Vagina (tissue), 2 donors: ENCODE measurements around the gene FRMD4A. TPM values are rescaled to one million over a fixed set of nuclear protein-coding genes. Genes with fewer than 3 reads are reported as not detected.

Experiments used
- DNase-seq, 2 donors: peaks; one replicate each; pipeline ENCODE4 v3.0.0-alpha.2; 2017; ENCODE audit errors: extremely low spot score in 2 of 2
- H3K27ac ChIP-seq: fragments of 200-600 bp; sonication (generic); one replicate; pipeline ENCODE4 v1.5.1; 2019
- H3K27me3 ChIP-seq: fragments of 200-600 bp; sonication (generic); one replicate; pipeline ENCODE4 v1.5.1; 2019
- H3K36me3 ChIP-seq, 2 donors: fragments of 200-600 bp; sonication (generic); one replicate each; pipeline ENCODE4 v1.5.1; 2017 to 2019
- H3K4me1 ChIP-seq: fragments of 200-600 bp; sonication (generic); one replicate; pipeline ENCODE4 v1.5.1; 2019
- H3K4me3 ChIP-seq, 2 donors: fragments of 200-600 bp; sonication (generic); 1 replicate in 1 of 2; 2 replicates in 1 of 2; pipeline ENCODE4 v1.5.1; 2016 to 2019
- H3K9me3 ChIP-seq: fragments of 200-600 bp; sonication (generic); one replicate; pipeline ENCODE4 v1.5.1; 2019
- POLR2A ChIP-seq, 2 donors: fragments of 450-650 bp; IDR thresholded peaks; one replicate each; pipeline ENCODE4 v1.6.1; 2017; ENCODE audit warnings: antibody characterized with exemption in 2 of 2, mild to moderate bottlenecking in 2 of 2, moderate library complexity in 2 of 2
- POLR2AphosphoS5 ChIP-seq, 2 donors: sonication (generic); formaldehyde crosslinking; IDR thresholded peaks; one replicate each; pipeline ENCODE4 v1.9.0; 2017; ENCODE audit warnings: antibody characterized with exemption in 2 of 2, mild to moderate bottlenecking in 2 of 2, low read depth in 1 of 2; ENCODE audit not compliant: insufficient read depth in 1 of 2
- intact Hi-C: fragments of 100-400 bp; cut with DNase I; formaldehyde crosslinking; loops from one replicate; pipeline ENCODE4 v1.15.1; 2023
- total RNA-seq: library from RNA; depleted of rRNA; stranded (reverse); fragments of >200 nt; gene quantifications from one replicate; pipeline ENCODE4 v1.2.3, GENCODE V29; 2016
- TF ChIP-seq, protein P1 (sequence below), 3 experiments: fragments of 450-650 bp in 2 of 3; fragments of 200-600 bp in 1 of 3; sonication (generic) in 1 of 3; IDR thresholded peaks; one replicate each; pipeline ENCODE4 v1.5.1; 2017 to 2019; ENCODE audit warnings: antibody characterized with exemption in 3 of 3, mild to moderate bottlenecking in 2 of 3, moderate library complexity in 2 of 3

The FRMD4A gene
- total RNA-seq, 1 donor from 2014 or later, result 24.8 TPM

DNA sequence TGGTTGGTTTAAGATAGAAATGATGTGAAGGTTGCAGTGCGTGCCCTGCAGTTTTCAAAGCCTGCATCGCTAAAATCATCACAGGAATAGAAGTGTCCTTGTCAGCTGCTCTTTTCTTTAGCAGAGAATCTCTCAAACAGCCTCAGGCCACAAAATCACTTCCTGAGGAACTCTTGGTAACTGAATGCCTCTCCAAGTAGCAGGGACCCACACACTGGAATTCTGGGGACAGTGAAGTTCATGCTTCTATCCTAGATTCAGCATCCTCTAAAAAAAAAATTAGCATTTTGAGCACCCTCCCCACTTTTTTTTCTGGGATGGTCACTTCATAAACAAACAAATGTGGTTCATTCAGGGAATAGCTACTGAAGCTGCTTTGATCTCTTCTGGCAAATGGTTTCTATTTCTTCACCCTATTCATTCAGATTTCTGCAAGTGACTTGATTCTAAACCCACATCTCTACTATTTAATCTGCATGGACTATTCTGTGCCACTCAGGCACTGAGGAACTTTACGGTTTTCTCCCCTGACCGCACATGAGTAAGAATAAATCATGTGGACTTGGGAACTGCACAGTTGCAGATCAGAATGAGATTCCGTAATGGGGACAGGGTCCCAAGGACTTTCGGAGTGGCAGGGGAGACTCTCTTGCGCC is 306.9 kb downstream of the FRMD4A start:
- no peaks in the 10 kb centered on the region for H3K36me3 ChIP-seq
- H3K27me3 ChIP-seq, result no peaks in the 10 kb centered on the region
- no peak overlapping the region for H3K27ac ChIP-seq
- H3K4me3 ChIP-seq, result peak overlapping the region in 1 of 2 donors; percentile 13
- no peak for TF ChIP-seq POLR2AphosphoS5 (IDR thresholded peaks at IDR 0.05; ENCODE audit: insufficient read depth in 1 of 2, low read depth in 1 of 2)
- no peak for TF ChIP-seq POLR2A (IDR thresholded peaks at IDR 0.05)
- TF ChIP-seq, protein P1, sequence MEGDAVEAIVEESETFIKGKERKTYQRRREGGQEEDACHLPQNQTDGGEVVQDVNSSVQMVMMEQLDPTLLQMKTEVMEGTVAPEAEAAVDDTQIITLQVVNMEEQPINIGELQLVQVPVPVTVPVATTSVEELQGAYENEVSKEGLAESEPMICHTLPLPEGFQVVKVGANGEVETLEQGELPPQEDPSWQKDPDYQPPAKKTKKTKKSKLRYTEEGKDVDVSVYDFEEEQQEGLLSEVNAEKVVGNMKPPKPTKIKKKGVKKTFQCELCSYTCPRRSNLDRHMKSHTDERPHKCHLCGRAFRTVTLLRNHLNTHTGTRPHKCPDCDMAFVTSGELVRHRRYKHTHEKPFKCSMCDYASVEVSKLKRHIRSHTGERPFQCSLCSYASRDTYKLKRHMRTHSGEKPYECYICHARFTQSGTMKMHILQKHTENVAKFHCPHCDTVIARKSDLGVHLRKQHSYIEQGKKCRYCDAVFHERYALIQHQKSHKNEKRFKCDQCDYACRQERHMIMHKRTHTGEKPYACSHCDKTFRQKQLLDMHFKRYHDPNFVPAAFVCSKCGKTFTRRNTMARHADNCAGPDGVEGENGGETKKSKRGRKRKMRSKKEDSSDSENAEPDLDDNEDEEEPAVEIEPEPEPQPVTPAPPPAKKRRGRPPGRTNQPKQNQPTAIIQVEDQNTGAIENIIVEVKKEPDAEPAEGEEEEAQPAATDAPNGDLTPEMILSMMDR (IDR thresholded peaks at IDR 0.05), result no peak
- no peaks in the 10 kb centered on the region for H3K9me3 ChIP-seq
- peaks cover 3% of the 10 kb centered on the region for H3K4me1 ChIP-seq
- no peak for DNase-seq
- intact Hi-C loops, result no loop called here

DNA sequence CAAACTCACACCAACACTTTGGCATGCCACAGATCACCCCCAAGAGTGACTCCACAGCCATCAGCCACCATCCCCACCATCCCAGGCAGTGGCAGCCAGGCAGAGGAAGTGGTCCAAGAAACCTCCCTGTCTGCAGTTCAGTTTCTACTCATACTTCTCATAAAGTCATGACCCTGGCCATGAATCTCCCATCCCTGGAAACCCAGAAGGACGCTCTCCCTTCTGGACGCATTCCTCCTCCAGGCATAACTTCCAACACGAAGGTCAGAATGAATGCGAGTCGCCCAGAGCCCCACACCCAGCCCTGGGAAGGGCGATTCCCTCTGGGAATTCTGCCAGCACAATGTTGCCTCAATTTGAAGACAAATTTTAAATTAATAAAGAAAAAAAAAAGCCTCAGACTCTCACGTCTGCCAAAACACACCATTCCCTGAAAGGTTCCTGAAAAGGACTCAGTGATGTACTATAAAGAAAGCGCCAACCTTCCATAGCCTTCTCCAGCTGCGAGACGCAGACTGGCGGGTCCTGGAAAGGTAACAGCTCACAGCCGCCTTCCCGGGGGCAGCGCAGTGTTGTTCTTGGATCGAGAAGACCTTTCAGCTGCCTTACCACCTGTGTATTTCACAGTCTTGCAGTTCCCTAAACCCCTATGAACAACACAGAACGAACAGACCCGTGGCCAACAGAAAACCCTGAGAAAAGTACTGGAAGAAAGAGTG is 307.6 kb downstream of the FRMD4A start:
- Histone ChIP-seq H3K4me1 (peaks cover 4% of the 10 kb centered on the region), H3K9me3 (no peaks in the 10 kb centered on the region), H3K27ac (no peak overlapping the region), H3K27me3 (no peaks in the 10 kb centered on the region), H3K4me3 (peak overlapping the region in 1 of 2 donors; percentile 13), H3K36me3 (no peaks in the 10 kb centered on the region)
- TF ChIP-seq POLR2AphosphoS5 (IDR thresholded peaks at IDR 0.05; ENCODE audit: insufficient read depth in 1 of 2, low read depth in 1 of 2) (no peak), POLR2A (IDR thresholded peaks at IDR 0.05) (no peak)
- TF ChIP-seq, protein P1 (IDR thresholded peaks at IDR 0.05), result no peak
- intact Hi-C loops, result no loop called here
- DNase-seq, result no peak

DNA sequence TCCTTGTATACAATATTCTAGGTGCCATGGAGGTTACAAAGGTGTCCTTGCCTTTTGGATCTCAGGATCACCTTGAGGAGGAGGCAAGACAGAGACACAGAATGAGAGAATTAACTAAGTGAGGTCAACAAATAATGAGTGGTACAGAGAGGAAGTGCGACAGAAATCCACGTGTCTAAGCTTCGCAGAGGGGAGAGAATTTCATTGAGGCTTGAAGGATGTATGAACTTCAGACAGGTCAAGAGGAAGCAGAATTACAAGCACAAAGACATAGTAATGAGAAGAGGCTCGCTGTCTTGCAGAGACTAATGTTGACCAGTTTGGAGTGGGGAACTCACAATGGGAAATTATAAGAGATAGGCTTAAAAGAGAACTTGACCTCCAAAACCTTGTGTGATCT is 308.7 kb downstream of the FRMD4A start:
- no peak for DNase-seq
- no peaks in the 10 kb centered on the region for H3K36me3 ChIP-seq
- H3K4me1 ChIP-seq, result peaks cover 11% of the 10 kb centered on the region
- no peak overlapping the region for H3K4me3 ChIP-seq
- TF ChIP-seq POLR2A (IDR thresholded peaks at IDR 0.05), result no peak
- TF ChIP-seq POLR2AphosphoS5 (IDR thresholded peaks at IDR 0.05; ENCODE audit: insufficient read depth in 1 of 2, low read depth in 1 of 2), result no peak
- TF ChIP-seq, protein P1 (IDR thresholded peaks at IDR 0.05), result no peak
- no peak overlapping the region for H3K27ac ChIP-seq
- no peaks in the 10 kb centered on the region for H3K9me3 ChIP-seq
- no peaks in the 10 kb centered on the region for H3K27me3 ChIP-seq
- intact Hi-C loops, result no loop called here

DNA sequence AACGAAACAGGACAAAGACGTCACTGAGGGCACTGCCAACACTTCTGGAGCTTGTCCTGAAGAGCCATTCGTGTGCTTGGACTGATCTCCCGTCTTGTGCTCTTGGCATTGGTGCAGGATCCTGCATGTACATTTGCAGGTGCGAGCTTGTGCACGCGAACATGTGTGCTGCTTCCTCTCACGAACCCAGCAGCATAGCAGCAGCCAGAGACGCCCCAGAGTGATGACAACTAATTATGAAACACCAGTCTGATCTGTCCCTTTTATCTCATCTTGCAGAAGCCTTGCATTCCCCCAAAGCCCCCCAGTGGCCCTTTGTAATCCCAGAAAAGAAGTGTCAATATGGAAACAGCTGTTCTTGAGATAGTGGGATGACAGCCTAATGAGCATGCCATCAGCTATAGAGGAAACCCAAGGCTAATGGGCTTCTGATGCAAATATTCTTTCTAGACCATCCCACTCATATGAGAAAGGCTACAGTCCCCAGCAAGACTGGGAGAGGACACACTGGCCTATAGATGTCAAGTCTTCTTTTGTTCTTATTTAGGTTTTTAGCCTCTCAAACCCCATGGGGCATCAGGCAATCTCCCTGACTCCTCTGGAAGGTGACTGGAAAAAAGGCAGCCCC is 310.6 kb downstream of the FRMD4A start:
- H3K4me3 ChIP-seq, result no peak overlapping the region
- H3K27me3 ChIP-seq, result no peaks in the 10 kb centered on the region
- intact Hi-C loops, result no loop called here
- H3K9me3 ChIP-seq, result no peaks in the 10 kb centered on the region
- peaks cover 11% of the 10 kb centered on the region for H3K4me1 ChIP-seq
- no peak for DNase-seq
- no peak overlapping the region for H3K27ac ChIP-seq
- H3K36me3 ChIP-seq, result no peaks in the 10 kb centered on the region
- TF ChIP-seq, protein P1 (IDR thresholded peaks at IDR 0.05), result no peak
- TF ChIP-seq POLR2A (IDR thresholded peaks at IDR 0.05), result no peak

DNA sequence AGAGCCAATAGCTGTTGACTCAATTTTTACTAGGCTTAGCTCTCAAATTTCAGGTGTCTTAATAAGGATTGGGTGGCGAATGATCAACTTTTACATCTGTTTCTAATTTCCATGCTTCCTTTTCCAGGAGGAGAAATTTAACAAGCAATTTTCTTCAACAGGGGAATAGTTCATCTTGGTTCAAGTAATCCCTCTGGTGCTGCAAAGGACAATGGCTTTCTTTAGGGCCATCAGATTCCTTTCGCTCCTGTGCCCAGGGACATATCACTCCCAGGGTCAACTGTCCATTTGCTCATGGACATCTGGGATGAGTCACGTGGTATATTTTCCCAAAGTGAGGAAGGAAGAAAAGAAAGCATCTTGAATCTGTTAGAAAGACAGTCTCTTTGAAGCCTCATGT is 313.3 kb downstream of the FRMD4A start:
- Histone ChIP-seq H3K36me3 (no peaks in the 10 kb centered on the region), H3K27ac (no peak overlapping the region), H3K27me3 (no peaks in the 10 kb centered on the region), H3K4me1 (peaks cover 7% of the 10 kb centered on the region), H3K9me3 (no peaks in the 10 kb centered on the region), H3K4me3 (no peak overlapping the region)
- intact Hi-C loops, result no loop called here
- no peak for DNase-seq
- TF ChIP-seq POLR2A (IDR thresholded peaks at IDR 0.05), result no peak
- TF ChIP-seq, protein P1 (IDR thresholded peaks at IDR 0.05), result no peak
